HG03097 (cell line): ENCODE data around the gene GEMIN4.

Experiments
- ATAC-seq: cut with Tn5 transposase; IDR thresholded peaks from one replicate; pipeline ENCODE4 v1.9.1; 2021; ENCODE audit not compliant: unreplicated experiment, low FRiP score

The GEMIN4 gene

GRCh38 chr17:745406-745805, 6.7 kb downstream of the GEMIN4 start:
- no peak for ATAC-seq

GRCh38 chr17:744937-745336, 7.1 kb downstream of the GEMIN4 start:
- no peak for ATAC-seq

DNA sequence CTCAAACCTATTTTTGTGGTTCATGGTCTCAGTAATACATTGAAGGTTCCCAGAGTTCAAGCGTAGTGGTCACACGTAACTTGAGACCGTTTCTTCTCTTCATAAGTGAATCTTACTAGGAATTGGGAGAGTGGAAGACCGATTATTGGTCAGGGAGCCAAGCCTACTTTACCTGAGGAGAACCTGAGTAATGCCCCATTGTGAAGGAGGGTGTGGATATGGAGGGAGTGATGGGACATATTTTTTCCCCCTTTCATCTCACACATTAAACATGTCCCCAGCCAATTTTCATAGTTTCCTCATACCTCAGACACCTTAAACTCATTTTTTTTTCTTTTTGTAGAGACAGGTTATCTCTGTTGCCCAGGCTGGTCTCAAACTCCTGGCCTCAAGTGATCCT, 8.9 kb downstream of the GEMIN4 start:
- ATAC-seq = no peak

DNA sequence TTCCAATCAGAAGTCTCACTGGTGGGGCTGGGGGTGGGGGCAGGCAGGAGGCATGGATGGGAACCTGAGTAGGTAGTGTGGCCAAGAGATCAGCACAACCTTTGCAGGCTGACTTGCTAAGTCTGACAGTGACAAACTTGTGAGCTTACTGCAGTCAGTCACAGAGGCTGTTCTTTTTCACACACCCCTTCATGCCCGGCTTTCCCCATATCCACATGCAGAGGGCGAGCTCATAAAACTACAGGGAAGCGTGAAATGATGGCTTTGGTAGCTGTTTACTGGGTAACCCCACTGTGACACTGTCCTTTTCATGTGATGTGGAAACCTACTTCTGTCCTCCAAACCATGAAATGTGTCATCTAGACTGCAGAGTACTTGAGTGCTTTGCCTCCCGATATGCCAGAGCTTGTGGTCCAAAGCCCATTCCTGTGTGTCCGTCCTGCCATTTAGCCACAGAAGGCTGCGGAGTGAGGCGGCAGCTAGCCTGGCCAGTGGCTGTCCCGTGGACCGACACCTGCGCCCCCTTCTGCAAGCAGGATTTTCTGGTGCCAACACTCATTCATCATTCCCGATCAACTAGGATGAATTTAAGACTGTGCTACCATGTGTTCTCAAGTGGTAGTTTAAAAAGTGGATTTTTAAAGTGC, 9.8 kb downstream of the GEMIN4 start:
- no peak for ATAC-seq

DNA sequence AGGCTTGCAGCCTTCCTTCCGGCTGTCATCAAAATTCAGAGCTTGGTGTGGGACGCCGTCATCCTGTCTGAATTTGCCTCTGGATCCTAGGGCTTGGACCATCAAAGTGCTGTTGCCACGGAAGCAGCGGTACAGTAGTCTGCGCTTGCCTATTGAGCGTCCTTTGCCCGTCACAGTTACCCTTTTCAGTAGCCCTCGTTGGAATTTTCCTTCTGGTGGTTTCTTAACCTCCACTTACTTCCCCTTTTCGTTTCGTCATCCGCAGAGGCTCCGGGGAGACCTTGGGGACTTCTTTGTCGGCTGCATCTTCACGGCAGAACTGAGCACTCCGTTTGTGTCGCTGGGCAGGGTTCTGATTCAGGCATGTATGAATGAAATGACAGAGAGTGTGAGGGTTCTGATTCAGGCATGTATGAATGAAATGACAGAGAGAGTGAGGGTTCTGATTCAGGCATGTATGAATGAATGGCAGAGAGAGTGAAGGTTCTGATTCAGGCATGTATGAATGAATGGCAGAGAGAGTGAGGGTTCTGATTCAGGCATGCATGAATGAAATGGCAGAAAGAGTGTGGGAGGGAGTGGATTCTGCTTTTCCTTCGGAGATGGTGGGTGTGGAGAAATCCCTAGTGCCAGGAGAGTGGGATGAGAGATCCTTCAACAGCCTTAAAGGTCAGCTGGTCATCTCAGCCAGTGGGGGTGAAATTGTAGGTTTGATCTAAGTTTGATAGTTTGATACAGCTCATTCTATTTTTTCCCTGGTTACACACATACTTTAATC, 11.6 kb downstream of the GEMIN4 start:
- peak; percentile 67 for ATAC-seq

DNA sequence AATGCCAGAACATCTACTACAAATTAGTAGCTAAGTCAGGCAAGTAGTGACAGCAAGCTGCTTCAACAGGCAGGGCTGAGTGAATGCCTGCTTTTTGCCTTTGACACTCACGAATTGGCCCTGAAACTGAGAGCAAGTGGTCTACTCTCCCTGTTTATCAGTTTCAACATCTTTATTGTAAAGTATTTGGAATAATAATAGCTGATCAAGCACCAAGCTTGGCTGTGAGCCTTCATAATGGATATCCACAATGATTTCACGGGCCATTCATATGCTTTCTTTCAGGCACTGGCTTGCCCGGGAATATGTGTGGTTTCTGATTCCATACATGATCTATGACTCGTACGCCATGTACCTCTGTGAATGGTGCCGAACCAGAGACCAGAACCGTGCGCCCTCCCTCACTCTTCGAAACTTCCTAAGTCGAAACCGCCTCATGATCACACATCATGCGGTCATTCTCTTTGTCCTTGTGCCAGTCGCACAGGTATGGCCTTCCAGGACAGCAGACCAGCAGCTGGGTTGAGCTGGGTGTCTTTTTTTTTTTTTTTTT, 14.4 kb downstream of the GEMIN4 start:
- no peak for ATAC-seq

DNA sequence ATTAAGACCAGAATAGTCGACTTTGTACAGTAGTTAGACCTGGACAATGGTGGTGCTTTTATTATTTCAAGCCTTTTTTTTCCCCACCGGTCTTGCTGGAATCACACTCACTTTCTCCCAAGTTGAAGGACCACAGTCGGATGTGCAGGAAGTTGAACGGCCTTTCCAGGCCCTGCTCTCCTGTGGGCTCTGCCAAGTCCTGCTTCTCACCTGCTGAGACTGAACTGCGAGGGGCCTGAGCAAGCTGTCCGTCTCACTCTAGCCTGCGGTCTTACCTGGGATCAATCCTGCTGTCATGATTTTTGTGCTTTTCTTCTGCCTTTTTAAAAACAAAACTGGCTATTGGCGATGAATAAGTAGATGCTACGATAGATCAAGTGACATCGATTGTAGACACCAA, 18.3 kb downstream of the GEMIN4 start:
- ATAC-seq = no peak

DNA sequence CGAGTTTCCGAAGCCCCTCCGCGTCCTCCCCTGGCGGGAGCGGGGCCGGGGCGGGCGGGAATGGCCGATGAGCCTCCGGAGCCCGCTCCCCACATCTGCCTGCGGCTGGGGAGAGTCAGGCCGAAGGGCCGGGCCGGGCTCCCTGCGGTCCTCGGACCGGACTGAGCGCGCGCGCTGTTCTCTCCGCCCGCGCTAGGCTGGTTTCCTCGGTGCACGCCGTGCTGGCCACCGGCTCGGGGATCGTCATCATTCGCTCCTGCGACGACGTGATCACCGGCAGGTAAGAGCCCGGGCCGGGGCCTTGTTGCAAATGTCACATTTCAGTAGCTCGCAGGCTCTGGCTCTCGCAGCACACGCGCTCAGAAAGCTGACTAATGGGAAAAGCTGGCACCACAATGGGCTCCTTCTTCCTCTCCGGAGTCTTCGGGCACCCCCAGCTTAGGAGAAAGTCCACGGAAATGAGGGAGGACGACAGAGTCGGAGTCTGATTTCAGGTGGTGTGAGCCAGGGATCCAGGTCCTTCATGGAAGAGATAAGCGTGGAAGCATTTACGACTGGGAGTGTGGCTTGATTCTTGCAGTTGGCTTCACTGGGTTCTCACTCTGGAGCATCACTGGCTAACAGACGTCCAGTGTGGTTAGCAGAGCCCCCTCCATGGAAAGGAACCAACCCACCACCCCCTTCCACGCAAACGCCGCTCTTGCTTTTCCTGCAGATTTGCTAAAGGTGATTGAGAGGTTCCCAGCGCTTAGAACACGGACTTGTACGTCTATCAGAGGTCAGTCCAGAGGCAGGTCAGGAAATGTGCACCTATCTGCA, 19.0 kb downstream of the GEMIN4 start:
- peak; percentile 22 for ATAC-seq

- ATAC-seq = peak; percentile 57
Measured at GRCh38 chr17:732067-732901, 19.8 kb downstream of the GEMIN4 start, which contains the start of gene TLCD3A. TLCD3A (plus strand) TSS chr17:732596; CDS start chr17:732648, 52 bp downstream.

GRCh38 chr17:731644-732066, 20.4 kb downstream of the GEMIN4 start:
- ATAC-seq = peak; percentile 7

GRCh38 chr17:728911-729310, 23.2 kb downstream of the GEMIN4 start:
- no peak for ATAC-seq

- no peak for ATAC-seq
Measured at GRCh38 chr17:726271-726919, 25.7 kb downstream of the GEMIN4 start.

DNA sequence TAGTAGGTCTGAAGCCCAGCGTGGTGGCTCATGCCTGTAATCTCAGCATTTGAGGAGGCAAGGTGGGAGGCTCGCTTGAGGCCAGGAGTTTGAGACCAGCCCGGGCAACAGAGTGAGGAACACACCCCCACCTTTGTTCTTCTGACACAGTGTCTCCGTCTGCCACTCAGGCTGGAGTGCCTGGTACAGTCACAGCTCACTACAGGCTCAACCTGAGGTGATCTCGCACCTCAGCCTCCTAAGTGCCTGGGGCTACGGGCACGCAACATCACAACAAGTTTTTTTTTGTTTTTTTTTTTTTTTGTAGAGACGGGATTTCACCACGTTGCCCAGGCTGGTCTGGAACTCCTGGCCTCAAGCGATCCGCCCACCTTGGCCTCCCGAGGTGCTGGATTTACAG, 26.3 kb downstream of the GEMIN4 start:
- ATAC-seq = no peak

- ATAC-seq = no peak
Measured at GRCh38 chr17:725084-725483, 27.0 kb downstream of the GEMIN4 start.

GRCh38 chr17:721540-721937, 30.5 kb downstream of the GEMIN4 start:
- ATAC-seq = no peak

- ATAC-seq = no peak
Measured at GRCh38 chr17:720706-721539, 31.1 kb downstream of the GEMIN4 start.

GRCh38 chr17:718075-718474, 34.0 kb downstream of the GEMIN4 start:
- no peak for ATAC-seq

DNA sequence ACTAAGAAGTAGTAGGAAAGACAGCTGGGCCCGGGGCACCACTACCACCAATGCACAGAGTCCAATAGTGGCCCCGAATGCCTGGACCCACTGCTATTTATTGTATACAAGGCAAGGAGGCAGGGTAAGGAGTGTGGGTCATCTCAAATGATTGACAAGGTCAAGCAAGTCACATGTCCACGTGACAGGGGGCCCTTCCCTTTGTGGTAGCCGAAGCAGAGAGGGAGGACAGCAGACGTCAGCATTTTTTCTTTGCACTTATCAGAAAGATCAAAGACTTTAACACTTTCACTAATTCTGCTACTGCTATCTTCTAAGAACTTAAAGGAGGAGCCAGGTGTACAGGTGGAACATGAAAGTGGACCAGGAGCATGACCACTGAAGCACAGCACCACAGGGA, 43.9 kb downstream of the GEMIN4 start:
- ATAC-seq = no peak

DNA sequence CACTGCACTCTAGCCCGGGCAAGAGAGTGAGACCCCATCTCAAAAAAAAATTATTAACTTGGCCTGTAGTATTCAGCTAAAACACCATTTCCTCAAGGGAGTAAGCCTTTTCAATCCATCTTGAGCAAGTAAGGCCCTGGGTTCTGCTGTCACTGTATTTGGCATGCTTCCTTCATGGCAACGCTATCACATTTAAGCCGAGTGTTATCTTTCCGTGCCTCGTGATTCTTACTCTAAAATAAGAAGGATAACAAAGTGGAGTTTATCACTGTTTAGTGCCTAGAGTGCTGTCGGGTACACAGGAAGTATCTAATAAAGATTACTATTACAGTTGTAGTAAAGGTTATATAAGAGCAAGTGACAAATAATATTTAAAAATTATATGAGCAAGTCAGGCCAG, 46.2 kb downstream of the GEMIN4 start:
- no peak for ATAC-seq
